Fibroblast of mammary gland (primary cell): ENCODE measurements around the gene SINHCAF.
"Not testable (repeated sequence)": the region's sequence is repeated elsewhere in the genome, so short reads cannot be mapped to it uniquely, and the experiment has no call there.

Experiments used
- DNase-seq: peaks from one replicate; pipeline ENCODE4 v3.0.0-alpha.2; 2010; ENCODE audit warnings: low read depth
- H3K4me3 ChIP-seq: 2 replicates; pipeline ENCODE4 v1.5.1; 2011; ENCODE audit warnings: low read depth, mild to moderate bottlenecking, low read length, moderate library complexity; ENCODE audit not compliant: control insufficient read depth
- TF ChIP-seq, protein P1 (sequence below): conservative IDR thresholded peaks from 2 replicates; pipeline ENCODE4 v1.5.1; 2011; ENCODE audit warnings: low read depth, low read length, inconsistent platforms; ENCODE audit not compliant: control insufficient read depth, insufficient read depth

Gene SINHCAF, protein sequence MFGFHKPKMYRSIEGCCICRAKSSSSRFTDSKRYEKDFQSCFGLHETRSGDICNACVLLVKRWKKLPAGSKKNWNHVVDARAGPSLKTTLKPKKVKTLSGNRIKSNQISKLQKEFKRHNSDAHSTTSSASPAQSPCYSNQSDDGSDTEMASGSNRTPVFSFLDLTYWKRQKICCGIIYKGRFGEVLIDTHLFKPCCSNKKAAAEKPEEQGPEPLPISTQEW

DNA sequence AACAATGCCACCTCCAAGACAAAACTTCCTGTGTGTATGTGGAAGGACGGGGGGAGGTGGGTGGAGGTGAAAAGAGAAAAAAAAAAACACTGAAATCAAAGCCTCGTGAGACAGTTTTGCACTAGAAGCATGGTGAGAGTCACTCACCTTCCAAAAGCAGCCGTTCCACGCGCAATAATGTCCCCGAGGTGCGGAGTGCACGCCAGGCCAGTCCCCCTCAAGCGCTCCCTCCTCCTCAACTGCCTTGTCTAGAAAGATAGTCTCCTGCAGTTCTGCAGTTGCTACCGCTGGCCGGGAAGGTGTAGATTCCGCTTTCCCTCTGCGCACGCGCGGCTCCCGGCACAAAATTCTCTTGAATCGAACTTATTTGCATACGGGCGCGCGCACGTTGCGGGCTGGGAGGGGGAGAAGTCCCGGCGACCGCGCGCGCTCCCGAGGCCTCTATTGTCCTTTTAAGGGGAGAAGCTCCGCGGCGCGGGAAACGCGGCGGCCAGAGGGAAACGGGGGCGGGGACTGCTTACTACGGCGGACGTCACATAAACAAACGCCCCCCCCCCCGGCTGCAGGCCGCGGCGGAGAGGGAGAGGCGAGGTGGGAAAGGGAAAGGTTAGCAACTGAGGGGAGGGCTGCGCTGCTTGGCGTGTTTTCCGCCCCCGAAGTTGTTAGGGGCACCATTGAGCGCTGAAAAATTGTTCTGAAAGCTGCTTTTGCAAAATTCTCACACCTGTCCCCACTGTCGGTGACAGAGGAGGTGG is at the start of gene SINHCAF:
SINHCAF (minus strand) TSS at position 274 of the 755 bp plus-strand sequence. CDS start 27,946 bp downstream, outside the sequence.
- peak within 1 kb of the TSS; percentile 95 for H3K4me3 ChIP-seq
- TF ChIP-seq, protein P1, sequence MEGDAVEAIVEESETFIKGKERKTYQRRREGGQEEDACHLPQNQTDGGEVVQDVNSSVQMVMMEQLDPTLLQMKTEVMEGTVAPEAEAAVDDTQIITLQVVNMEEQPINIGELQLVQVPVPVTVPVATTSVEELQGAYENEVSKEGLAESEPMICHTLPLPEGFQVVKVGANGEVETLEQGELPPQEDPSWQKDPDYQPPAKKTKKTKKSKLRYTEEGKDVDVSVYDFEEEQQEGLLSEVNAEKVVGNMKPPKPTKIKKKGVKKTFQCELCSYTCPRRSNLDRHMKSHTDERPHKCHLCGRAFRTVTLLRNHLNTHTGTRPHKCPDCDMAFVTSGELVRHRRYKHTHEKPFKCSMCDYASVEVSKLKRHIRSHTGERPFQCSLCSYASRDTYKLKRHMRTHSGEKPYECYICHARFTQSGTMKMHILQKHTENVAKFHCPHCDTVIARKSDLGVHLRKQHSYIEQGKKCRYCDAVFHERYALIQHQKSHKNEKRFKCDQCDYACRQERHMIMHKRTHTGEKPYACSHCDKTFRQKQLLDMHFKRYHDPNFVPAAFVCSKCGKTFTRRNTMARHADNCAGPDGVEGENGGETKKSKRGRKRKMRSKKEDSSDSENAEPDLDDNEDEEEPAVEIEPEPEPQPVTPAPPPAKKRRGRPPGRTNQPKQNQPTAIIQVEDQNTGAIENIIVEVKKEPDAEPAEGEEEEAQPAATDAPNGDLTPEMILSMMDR = no peak
- peak; percentile 95 for DNase-seq

DNA sequence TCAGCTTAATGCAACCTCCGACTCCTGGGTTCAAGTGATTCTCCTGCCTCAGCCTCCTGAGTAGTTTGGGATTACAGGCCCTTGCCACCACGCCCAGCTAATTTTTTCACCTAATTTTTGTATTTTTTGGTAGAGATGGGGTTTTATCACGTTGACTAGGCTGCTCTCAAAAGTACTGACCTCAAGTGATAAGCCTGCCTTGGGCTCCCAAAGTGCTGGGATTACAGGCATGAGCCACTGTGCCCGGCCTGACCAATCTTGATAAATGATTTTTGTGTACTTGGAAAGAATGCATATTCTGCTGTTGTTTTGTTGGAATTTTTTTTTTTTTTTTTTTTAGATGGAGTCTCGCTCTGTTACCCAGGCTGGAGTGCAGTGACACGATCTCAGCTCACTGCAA is 49.5 kb upstream of the SINHCAF start:
- DNase-seq, H3K4me3 ChIP-seq: not testable (repeated sequence)

DNA sequence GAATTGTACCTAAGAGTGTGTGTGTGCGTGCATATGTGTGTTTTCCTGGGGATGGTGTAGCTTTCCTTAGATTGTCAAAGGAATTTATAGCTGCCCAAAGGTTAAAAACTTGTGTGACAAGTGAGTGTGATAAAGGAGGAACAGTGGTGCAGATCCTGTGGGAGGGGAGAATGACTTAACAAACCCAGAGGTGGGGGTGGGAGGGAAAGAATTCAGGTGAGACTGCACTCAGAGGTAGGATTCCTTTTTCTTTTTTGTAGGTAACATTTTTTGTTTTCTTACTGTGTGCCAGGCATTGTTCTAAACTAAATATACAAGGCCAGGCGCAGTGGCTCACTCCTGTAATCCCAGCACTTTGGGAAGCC is 45.3 kb upstream of the SINHCAF start:
- H3K4me3 ChIP-seq = no peak overlapping the region
- no peak for DNase-seq
- TF ChIP-seq, protein P1 = no peak

DNA sequence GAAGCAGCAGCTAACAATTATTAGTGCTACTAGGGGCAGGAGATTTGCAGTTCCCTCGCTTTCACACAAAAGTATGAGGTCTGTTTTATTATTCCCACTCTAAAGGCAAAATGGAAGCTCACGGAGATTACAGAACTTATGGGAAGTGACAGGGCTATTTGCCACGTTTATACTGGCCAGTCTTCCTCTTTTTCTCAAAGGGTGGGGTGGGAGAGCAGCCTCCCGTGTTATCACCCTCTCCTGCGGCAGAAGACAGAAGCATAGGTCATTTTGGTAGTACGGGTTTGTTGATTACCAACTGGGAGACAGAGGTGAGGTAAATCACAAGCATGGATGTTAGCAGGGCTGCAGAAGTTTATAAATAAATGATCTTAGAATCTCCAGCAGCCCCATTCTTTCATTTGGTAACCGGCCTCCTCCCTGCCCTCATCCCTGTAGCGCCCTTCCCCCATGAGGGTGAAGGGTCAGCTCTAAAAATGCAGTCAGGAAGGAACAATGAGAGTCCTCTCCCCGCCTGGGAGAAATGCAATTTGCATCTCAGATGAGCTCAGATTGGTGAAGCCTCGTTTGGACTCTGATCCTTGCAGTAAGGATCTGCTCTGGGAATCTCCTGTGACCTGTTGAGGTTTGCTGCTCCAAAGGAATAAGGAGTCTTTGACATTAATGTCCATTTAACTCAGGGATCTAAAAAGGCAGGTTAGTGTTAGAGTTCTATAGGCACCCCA is 44.7 kb upstream of the SINHCAF start:
- TF ChIP-seq, protein P1 = no peak
- no peak for DNase-seq
- H3K4me3 ChIP-seq = peak overlapping the region; percentile 52

DNA sequence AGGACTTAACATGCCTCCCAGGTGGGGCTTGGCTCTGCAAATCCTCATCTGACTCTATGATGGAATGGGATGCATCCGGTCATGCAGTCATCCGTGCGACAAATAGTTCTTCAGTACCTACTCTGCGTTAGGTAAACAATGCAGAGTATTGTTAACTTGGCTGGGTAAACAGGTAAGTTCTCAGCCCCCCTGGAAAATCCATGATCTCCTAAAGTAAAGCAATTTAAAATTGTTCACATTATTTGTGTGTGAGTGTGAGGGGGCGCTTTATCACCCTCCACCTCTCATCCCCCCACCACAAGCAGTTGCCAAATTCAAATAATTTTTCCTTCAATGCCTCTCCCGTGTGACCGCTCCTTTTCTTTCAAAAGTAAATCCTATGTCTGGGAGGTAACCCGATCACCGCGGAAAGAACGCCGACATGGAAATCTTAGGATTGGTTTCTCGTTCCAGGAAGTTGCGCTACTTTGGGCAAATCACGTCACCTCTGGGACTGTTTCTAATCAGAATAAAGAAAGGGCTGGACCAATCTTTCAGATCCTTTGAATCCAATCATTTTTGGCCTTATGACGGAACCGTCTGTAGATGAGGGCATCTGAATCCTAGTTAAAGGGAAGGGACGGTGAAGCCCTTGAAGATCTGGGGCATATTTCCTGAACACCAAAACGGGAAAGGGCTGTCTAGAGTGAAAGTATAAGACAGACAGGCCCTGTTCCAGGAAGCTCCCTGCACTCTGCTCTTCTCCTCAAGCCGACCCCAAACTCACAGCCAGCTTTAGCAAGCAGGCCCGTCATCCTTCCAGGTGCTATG is 44.0 kb upstream of the SINHCAF start:
- DNase-seq = peak; percentile 81
- TF ChIP-seq, protein P1 = no peak
- peak overlapping the region; percentile 52 for H3K4me3 ChIP-seq

DNA sequence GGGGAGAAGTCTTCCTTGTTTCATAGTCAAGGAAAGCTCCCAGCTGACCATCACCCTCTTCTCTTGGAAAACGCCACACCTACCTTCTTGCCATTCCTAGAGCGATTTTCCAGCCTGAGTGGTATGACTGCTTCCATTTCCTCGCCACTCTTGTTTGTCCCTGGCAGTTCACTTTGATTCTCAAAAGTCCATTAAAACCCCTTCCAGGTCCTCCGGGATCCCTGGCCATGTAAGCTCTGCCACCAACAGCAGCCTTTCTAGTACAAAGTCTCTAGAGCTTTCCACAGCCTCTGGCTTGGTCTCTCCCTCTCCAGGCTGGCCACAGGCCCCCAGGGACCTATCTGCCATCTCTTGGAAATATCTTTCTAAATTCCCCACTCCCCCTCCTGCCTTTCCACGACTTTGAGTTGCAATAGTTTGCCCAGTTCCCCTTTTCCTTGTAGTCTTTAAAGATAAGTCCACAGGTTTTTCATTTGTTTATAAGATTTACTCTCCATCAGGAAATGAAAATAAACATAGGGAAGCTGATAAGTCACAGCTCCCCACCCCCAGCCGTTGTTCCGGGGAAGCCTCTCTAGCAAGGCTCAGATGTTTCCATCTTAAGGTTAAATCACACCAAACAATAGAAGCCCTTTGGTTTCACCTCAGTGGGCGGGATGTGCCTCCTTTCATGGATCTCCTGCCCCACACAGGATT is 42.9 kb upstream of the SINHCAF start:
- no peak for DNase-seq
- TF ChIP-seq, protein P1 = no peak
- no peak overlapping the region for H3K4me3 ChIP-seq
